HepG2 (cell line): ENCODE results near the gene KRTAP1-3.

Source experiments
- ARNT2 ChIP-seq: sonication (generic); formaldehyde crosslinking; IDR thresholded peaks from 2 replicates; pipeline ENCODE4 v1.8.0; 2022; ENCODE audit warnings: mild to moderate bottlenecking, low read depth, missing genetic modification reagents, moderate library complexity
- CREB1 ChIP-seq, 2 experiments: fragments of 450-650 bp in 1 of 2; IDR thresholded peaks; 2 replicates each; pipeline ENCODE4 v1.6.1; 2016 to 2017; ENCODE audit warnings: control low read depth in 1 of 2, mild to moderate bottlenecking in 1 of 2, missing compliant biosample characterization in 1 of 2, missing genetic modification characterization in 1 of 2
- ZNF24 ChIP-seq: fragments of 450-650 bp; IDR thresholded peaks from 2 replicates; pipeline ENCODE4 v1.6.1; 2017; ENCODE audit warnings: antibody characterized with exemption, mild to moderate bottlenecking

DNA sequence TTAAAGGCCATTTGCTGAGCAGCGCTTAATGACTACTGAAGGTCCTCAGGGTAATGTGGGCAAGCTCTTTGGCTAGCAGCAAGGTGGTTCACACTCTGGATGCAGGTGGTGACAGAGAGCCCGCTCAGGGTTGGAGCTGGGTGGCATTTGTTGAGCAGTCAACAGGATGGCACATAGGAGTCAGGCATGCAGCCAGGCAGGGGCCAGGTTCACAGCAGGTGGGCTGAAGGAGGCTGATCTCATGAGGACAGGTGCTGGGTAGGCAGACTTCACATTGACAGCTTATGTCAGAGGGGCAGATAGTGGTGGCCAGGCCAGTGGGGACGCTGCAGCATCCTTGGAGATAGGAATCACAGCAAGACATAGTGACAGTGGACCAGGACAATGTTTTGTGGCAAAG lies 30.3 kb downstream of the KRTAP1-3 start:
- no peak for TF ChIP-seq ZNF24
- TF ChIP-seq ARNT2 (CRISPR knock-in tag) = no peak
- TF ChIP-seq CREB1 (IDR thresholded peaks at IDR 0.05) = no peak
- no peak for TF ChIP-seq CREB1 (CRISPR knock-in tag; IDR thresholded peaks at IDR 0.05)
